Measurements from ENCODE around the gene PTPRU.

Gene PTPRU

DNA sequence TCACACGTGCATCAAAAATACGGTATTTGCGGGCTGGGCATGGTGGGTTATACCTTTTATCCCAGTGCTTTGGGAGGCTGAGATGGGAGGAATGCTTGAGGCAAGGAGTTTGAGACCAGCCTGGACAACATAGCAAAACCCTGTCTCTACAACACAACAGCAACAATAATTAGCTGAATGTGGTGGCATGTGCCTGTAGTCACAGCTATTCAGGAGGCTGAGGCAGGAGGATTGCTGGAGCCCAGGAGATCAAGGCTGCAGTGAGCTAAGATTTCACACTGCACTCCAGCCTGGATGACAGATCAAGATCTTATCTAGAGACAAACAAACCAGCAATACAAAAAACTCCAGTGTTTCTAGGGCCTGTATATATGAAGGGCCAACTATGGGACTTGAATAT lies 30.6 kb downstream of the PTPRU start:
- TF ChIP-seq CTCF (IDR thresholded peaks at IDR 0.05) = no peak
- Histone ChIP-seq H3K27ac (no peak overlapping the region), H3K4me3 (no peak overlapping the region)
- no peak for DNase-seq (ENCODE audit: low spot score)

GRCh38 chr1:29267321-29268070 lies 31.2 kb downstream of the PTPRU start:
- no peak overlapping the region for H3K27ac ChIP-seq
- no peak overlapping the region for H3K4me3 ChIP-seq
- TF ChIP-seq CTCF (IDR thresholded peaks at IDR 0.05) = no peak
- DNase-seq (ENCODE audit: low spot score) = no peak

GRCh38 chr1:29269382-29269781 lies 33.1 kb downstream of the PTPRU start:
- TF ChIP-seq CTCF (IDR thresholded peaks at IDR 0.05) = no peak
- H3K27ac ChIP-seq = no peak overlapping the region
- no peak for DNase-seq (ENCODE audit: low spot score)
- no peak overlapping the region for H3K4me3 ChIP-seq

DNA sequence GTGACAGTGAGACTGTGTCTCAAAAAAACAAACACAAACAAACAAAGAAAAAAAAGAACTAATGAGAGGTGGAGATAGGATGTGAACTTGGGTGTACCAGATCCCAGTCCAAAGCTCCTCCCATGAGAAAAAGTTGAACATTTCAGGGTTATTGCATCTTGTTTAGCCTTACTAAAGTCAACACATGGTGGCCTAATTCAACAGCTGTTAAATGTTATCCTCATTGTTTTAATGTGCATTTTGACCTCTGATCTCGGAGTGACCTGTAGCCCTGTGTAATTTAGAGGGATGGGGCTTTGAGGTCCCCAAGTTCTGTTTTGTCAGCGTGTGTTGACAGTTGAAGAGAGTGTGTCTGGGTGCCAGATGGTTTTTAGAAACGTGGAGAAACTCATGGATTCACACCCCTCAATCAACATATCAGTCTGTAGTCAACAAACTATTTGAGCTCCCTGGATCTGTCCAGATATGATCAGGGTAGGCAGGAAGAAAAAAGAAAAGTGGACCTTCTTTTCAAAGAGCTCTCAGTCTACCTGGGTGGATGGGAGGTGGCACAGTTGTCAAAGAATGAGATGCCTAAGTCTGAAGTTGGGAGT lies 34.7 kb downstream of the PTPRU start:
- H3K4me3 ChIP-seq = no peak overlapping the region
- H3K27ac ChIP-seq = no peak overlapping the region

GRCh38 chr1:29271724-29272123 lies 35.4 kb downstream of the PTPRU start:
- no peak for DNase-seq (ENCODE audit: low spot score)
- no peak for TF ChIP-seq CTCF (IDR thresholded peaks at IDR 0.05)
- Histone ChIP-seq H3K27ac (peak overlapping the region in 1 of 2 donors; percentile 54), H3K4me3 (peak overlapping the region; percentile 24)

More for the DNA sequence above, 34.7 kb downstream of the PTPRU start:
- DNase-seq (ENCODE audit: low spot score) = no peak
- TF ChIP-seq CTCF (IDR thresholded peaks at IDR 0.05) = no peak

DNA sequence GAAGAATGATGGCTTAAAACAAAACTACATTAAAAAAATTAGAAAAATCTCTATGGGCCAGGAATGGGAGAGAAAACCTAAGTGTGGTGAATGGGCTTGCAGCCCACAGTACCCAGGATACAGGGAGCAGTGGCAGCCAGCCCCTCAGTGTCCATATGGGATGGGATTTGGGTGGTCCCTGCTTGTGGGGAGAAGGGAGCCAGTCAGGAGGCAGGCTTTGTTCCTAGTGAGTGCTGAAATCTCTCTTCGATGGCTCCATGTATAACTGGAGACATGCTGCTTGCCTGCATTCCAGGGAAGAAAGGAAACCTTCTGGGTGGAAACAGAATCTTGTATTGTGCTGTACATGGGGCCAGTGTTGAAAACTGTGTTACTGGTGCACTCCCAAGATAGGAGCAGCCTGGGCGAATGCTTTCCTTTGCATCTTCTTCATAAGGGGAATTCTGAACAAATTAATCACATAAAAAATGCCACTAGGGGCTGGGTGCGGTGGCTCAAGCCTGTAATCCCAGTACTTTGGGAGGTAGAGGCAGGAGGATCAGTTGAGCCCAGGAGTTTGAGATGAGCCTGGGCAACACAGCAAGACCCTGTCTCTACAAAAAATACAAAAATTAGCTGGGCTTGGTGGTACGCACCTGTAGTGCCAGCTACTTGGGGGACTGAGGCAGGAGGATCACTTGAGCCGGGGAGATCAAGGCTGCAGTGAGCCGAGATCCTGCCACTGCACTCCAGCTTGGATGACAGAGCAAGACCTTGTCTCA lies 36.0 kb downstream of the PTPRU start:
- Histone ChIP-seq H3K27ac (peak overlapping the region in 1 of 2 donors; percentile 54), H3K4me3 (peak overlapping the region; percentile 24)
- no peak for TF ChIP-seq CTCF (IDR thresholded peaks at IDR 0.05)
- no peak for DNase-seq (ENCODE audit: low spot score)

All from coronary artery (tissue), 2 donors.